K562 (cell line): ENCODE results near the gene CRACR2B. TPM values are rescaled to one million over a fixed set of nuclear protein-coding genes. Genes with fewer than 3 reads are reported as not detected.

ENCODE experiments used
- AFF4 ChIP-seq: sonication (generic); formaldehyde crosslinking; IDR thresholded peaks from 2 replicates; pipeline ENCODE4 v1.8.0; 2023; ENCODE audit warnings: mild to moderate bottlenecking, missing genetic modification reagents
- BRD9 ChIP-seq: fragments of 450-650 bp; IDR thresholded peaks from 2 replicates; pipeline ENCODE4 v1.6.1; 2018; ENCODE audit warnings: low read depth; ENCODE audit not compliant: partially characterized antibody
- CEBPG ChIP-seq, 3 experiments: fragments of 200-800 bp in 1 of 3; sonication (Bioruptor generic) in 1 of 3; sonication (generic) in 1 of 3; formaldehyde crosslinking in 1 of 3; IDR thresholded peaks in 2 of 3; conservative IDR thresholded peaks in 1 of 3; 2 replicates each; pipeline versions ENCODE4 v1.6.1 to v1.8.0; 2016 to 2022; ENCODE audit warnings: missing compliant biosample characterization in 2 of 3, missing genetic modification characterization in 2 of 3, mild to moderate bottlenecking in 1 of 3, missing genetic modification reagents in 1 of 3
- EP400 ChIP-seq: fragments of 450-650 bp; IDR thresholded peaks from 2 replicates; pipeline ENCODE4 v1.6.1; 2017; ENCODE audit warnings: antibody characterized with exemption, mild to moderate bottlenecking, moderate library complexity
- KLF13 ChIP-seq: fragments of 450-650 bp; IDR thresholded peaks from 2 replicates; pipeline ENCODE4 v1.6.1; 2016; ENCODE audit warnings: missing genetic modification characterization, low read depth, mild to moderate bottlenecking, missing compliant biosample characterization, moderate library complexity, borderline replicate concordance
- RBFOX2 ChIP-seq: fragments of 200-400 bp; formaldehyde crosslinking; IDR thresholded peaks from 2 replicates; pipeline ENCODE4 v1.6.1; 2017; ENCODE audit warnings: low read depth, mild to moderate bottlenecking, low read length, moderate library complexity
- SAP30 ChIP-seq: fragments of 200-600 bp; sonication (generic); IDR thresholded peaks from 2 replicates; pipeline ENCODE4 v1.6.1; 2012; ENCODE audit warnings: borderline replicate concordance, low read depth, mild to moderate bottlenecking, moderate library complexity, low read length, control low read depth, inconsistent platforms; ENCODE audit not compliant: insufficient read depth, poor library complexity, severe bottlenecking
- TBP ChIP-seq: optimal IDR thresholded peaks from 2 replicates; pipeline ENCODE3; 2011; ENCODE audit warnings: low read depth, low read length, improper control_type of control experiment
- TRIM28 ChIP-seq: fragments of 450-650 bp; IDR thresholded peaks from 2 replicates; pipeline ENCODE4 v1.6.1; 2017
- ZNF318 ChIP-seq, 2 experiments: fragments of 450-650 bp; IDR thresholded peaks; 2 replicates each; pipeline ENCODE4 v1.6.1; 2016; ENCODE audit warnings: mild to moderate bottlenecking in 2 of 2, borderline replicate concordance in 1 of 2, low read depth in 1 of 2, moderate library complexity in 1 of 2
- ZNF431 ChIP-seq: sonication (generic); formaldehyde crosslinking; IDR thresholded peaks from 2 replicates; pipeline ENCODE4 v1.8.0; 2022; ENCODE audit warnings: mild to moderate bottlenecking, missing genetic modification reagents
- polyA plus RNA-seq, 8 experiments: library from polyadenylated mRNA; depleted of rRNA in 4 of 8; stranded (reverse) in 5 of 8; unstranded in 3 of 8; fragments of >200 nt; fragmentation: Nextera tagmentation in 2 of 8; fragmentation: Illumina TruSeq in 1 of 8; extraction: Ambion mirVana in 2 of 8; extraction: Trizol in 1 of 8; gene quantifications; 2 replicates each; pipeline versions ENCODE4 v1.2.1 to v1.2.3, GENCODE V29; 2011 to 2014; ENCODE audit warnings: inconsistent platforms in 1 of 8, missing spikeins in 1 of 8
- total RNA-seq, 7 experiments: library from RNA; depleted of rRNA in 6 of 7; stranded (reverse); fragments of >200 nt in 6 of 7; fragmentation: Illumina TruSeq in 2 of 7; extraction: Trizol in 2 of 7; gene quantifications; 2 replicates each; pipeline versions ENCODE4 v1.2.1 to v1.2.3, GENCODE V29; 2011 to 2021; ENCODE audit warnings: low replicate concordance in 1 of 7

The CRACR2B gene
- total and polyA plus RNA-seq, 9 of the 15 experiments (the other 6 are each of a cell fraction or from before 2014, with no cell fraction given): 0.10 to 51.0 (median 6.0) TPM

- TF ChIP-seq TBP (no peak), BRD9 (no peak), RBFOX2 (peak; percentile 10; the same call in 1 of the 2 replicates), SAP30 (no peak), ZNF318 (IDR thresholded peaks at IDR 0.05; ENCODE audit: borderline replicate concordance in 1 of 2, low read depth in 1 of 2) (no peak), EP400 (peak; percentile 55; the same call in 1 of the 2 replicates), CEBPG (CRISPR knock-in tag; IDR thresholded peaks at IDR 0.05) (0 out of 2 replicates have a peak, but pooled peaks have one; percentile 8), CEBPG (tag; conservative IDR thresholded peaks at IDR 0.05 in 1 of 2, IDR thresholded peaks at IDR 0.05 in 1 of 2) (no peak), TRIM28 (no peak), ZNF431 (peak; percentile 58; the same call in 1 of the 2 replicates), AFF4 (CRISPR knock-in tag) (peak; percentile 86), KLF13 (tag) (no peak)
Observed at GRCh38 chr11:832529-833113, 4.9 kb downstream of the CRACR2B start, which contains the start of gene CD151 (continued).
